Pancreas (tissue), 10 donors: ENCODE results near the gene KIF13A. TPM values are rescaled to one million over a fixed set of nuclear protein-coding genes. Genes with fewer than 3 reads are reported as not detected.
"Not testable (repeated sequence)": the region's sequence is repeated elsewhere in the genome, so short reads cannot be mapped to it uniquely, and the experiment has no call there.

Source experiments
- ATAC-seq, 4 donors: fragments of 200-7000 bp; cut with Tn5 transposase; one replicate each; pipeline versions ENCODE4 v1.8.0 to v1.9.1; 2020; ENCODE audit warnings: mild to moderate bottlenecking in 4 of 4, moderate library complexity in 4 of 4
- DNase-seq, 6 donors: peaks; one replicate each; pipeline ENCODE4 v3.0.0-alpha.2; 2020
- FAIRE-seq: peaks from 2 replicates; lab custom pipeline; 2012; peaks lifted over from hg19 to GRCh38; lab: Jason Lieb, UNC
- H3K27ac ChIP-seq, 4 donors: fragments of 200-600 bp; sonication (generic); 1 replicate in 3 of 4; 2 replicates in 1 of 4; pipeline versions ENCODE4 v1.5.0 to v1.8.0; 2020
- H3K27me3 ChIP-seq, 4 donors: fragments of 200-600 bp; one replicate each; pipeline ENCODE4 v1.8.0; 2021
- H3K36me3 ChIP-seq, 3 donors: fragments of 200-600 bp; sonication (generic) in 1 of 3; one replicate each; pipeline versions ENCODE4 v1.5.0 to v1.8.0; 2020 to 2021
- H3K4me1 ChIP-seq, 3 donors: fragments of 200-600 bp; one replicate each; pipeline ENCODE4 v1.8.0; 2021
- H3K4me3 ChIP-seq, 4 donors: fragments of 200-600 bp; sonication (generic) in 2 of 4; one replicate each; pipeline versions ENCODE4 v1.5.0 to v1.8.0; 2020 to 2021
- H3K9me3 ChIP-seq, 4 donors: fragments of 200-600 bp; one replicate each; pipeline ENCODE4 v1.8.0; 2021
- WGBS, 2 donors: extraction: QIAGEN DNeasy Blood & Tissue Kit; methylation state at CpG; one replicate each; pipeline ENCODE4 v1.1.7; 2013; 5-methylcytosine and 5-hydroxymethylcytosine counted together
- intact Hi-C, 3 donors: fragments of 100-400 bp; cut with DNase I; formaldehyde crosslinking; loops; one replicate each; pipeline versions ENCODE4 v1.11.1 to v1.14.2; 2022
- polyA plus RNA-seq, 2 donors: library from polyadenylated mRNA; stranded (reverse); fragments of 200-250 nt; gene quantifications; one replicate each; pipeline ENCODE4 v1.2.3, GENCODE V29; 2013
- total RNA-seq, 6 donors: library from RNA; stranded (reverse); fragmentation: NEBNext Ultra II Directional in 4 of 6; extraction: Animal tissue kit (Norgen Biotek cat#: 25700) in 4 of 6; gene quantifications; one replicate each; pipeline versions ENCODE4 v1.2.1 to v1.2.4, GENCODE V29; 2021 to 2023
- TF ChIP-seq, protein P1 (sequence below), 4 donors: fragments of 200-600 bp; sonication (generic) in 3 of 4; IDR thresholded peaks; one replicate each; pipeline versions ENCODE4 v1.5.0 to v1.8.0; 2021; ENCODE audit warnings: antibody characterized with exemption in 4 of 4
- donor health status: healthy with polysubstance abuse.
- donor health status: DM: no; HTN: no; CAD: no; lungs with moderate emphysema.
- donor health status: DM: no; HTN: no; CAD: no.
- donor health status: control.
- donor health status: control.
- donor health status: Bipolar disorder and iron deficiency.
- donor health status: DM: yes; HTN: yes; CAD: no.
- donor health status: DM: no; HTN: no; CAD: no.
- donor health status: DM: no; HTN: no; CAD: no.
- donor health status: DM: yes; HTN: yes; CAD: no.

KIF13A gene
- total and polyA plus RNA-seq, 8 donors = 7.3 to 18.1 (median 12.5) TPM

DNA sequence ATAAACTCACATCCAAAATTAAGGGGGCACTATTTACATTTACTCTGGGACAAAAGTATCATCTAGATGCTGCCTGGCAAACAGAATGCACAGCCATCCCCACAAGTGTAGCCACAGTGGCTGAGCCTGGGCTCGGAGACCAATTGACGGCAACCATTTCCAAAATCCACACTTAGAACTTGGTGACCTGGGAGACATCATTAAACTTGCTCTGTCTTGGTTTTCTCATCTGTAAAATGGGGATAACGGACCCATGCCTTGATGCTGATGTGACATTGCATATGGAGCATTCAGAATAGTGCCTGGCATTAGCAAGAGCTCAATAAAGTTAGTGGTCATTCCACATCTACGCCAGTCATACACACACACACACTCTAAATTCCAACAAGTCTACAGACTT is 140.7 kb downstream of the KIF13A start:
- TF ChIP-seq, protein P1, sequence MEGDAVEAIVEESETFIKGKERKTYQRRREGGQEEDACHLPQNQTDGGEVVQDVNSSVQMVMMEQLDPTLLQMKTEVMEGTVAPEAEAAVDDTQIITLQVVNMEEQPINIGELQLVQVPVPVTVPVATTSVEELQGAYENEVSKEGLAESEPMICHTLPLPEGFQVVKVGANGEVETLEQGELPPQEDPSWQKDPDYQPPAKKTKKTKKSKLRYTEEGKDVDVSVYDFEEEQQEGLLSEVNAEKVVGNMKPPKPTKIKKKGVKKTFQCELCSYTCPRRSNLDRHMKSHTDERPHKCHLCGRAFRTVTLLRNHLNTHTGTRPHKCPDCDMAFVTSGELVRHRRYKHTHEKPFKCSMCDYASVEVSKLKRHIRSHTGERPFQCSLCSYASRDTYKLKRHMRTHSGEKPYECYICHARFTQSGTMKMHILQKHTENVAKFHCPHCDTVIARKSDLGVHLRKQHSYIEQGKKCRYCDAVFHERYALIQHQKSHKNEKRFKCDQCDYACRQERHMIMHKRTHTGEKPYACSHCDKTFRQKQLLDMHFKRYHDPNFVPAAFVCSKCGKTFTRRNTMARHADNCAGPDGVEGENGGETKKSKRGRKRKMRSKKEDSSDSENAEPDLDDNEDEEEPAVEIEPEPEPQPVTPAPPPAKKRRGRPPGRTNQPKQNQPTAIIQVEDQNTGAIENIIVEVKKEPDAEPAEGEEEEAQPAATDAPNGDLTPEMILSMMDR (IDR thresholded peaks at IDR 0.05) = no peak
- FAIRE-seq (no peak), ATAC-seq (no peak), DNase-seq (no peak)
- H3K27me3 ChIP-seq = no peaks in the 10 kb centered on the region
- no peak overlapping the region for H3K27ac ChIP-seq
- H3K36me3 ChIP-seq = peaks cover 0 to 5% (median 0%) of the 10 kb centered on the region in 3 donors
- 97 to 99% methylated on average over 4 of the region's 4 CpGs for WGBS, 2 donors
- no peaks in the 10 kb centered on the region for H3K4me1 ChIP-seq
- H3K4me3 ChIP-seq = no peak overlapping the region
- no peaks in the 10 kb centered on the region for H3K9me3 ChIP-seq
- intact Hi-C loops = no loop called here

GRCh38 chr6:17845598-17845997 is 141.8 kb downstream of the KIF13A start:
- Histone ChIP-seq H3K36me3 (peaks cover 0 to 5% (median 0%) of the 10 kb centered on the region in 3 donors), H3K27ac (no peak overlapping the region), H3K9me3 (no peaks in the 10 kb centered on the region), H3K4me3 (no peak overlapping the region), H3K4me1 (no peaks in the 10 kb centered on the region), H3K27me3 (no peaks in the 10 kb centered on the region)
- TF ChIP-seq, protein P1 (IDR thresholded peaks at IDR 0.05) = no peak
- 76% methylated on average over 4 of the region's 4 CpGs for WGBS, 2 donors
- no peak for FAIRE-seq
- intact Hi-C loops = no loop called here
- DNase-seq = no peak
- ATAC-seq = peak in 2 of 4 donors; percentile 56 to 66

DNA sequence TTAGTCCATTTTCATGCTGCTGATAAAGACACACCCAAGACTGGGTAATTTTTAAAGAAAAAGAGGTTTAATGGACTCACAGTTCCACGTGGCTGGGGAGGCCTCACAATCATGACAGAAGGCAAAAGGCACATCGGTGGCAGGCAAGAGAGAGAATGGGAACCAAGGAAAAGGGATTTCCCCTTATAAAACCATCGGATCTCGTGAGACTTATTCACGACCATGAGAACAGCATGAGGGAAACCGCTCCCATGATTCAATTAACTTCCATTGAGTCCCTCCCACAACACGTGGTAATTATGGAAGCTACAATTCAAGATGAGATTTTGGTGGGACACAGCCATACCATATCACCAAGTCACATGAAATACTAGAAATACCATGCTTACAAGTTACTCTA is 142.5 kb downstream of the KIF13A start:
- H3K4me1 ChIP-seq, DNase-seq, H3K27ac ChIP-seq, ATAC-seq, H3K27me3 ChIP-seq, H3K4me3 ChIP-seq, H3K9me3 ChIP-seq, H3K36me3 ChIP-seq, intact Hi-C loops, FAIRE-seq: not testable (repeated sequence)
- 86 to 89% methylated on average over 7 of the region's 7 CpGs for WGBS, 2 donors

DNA sequence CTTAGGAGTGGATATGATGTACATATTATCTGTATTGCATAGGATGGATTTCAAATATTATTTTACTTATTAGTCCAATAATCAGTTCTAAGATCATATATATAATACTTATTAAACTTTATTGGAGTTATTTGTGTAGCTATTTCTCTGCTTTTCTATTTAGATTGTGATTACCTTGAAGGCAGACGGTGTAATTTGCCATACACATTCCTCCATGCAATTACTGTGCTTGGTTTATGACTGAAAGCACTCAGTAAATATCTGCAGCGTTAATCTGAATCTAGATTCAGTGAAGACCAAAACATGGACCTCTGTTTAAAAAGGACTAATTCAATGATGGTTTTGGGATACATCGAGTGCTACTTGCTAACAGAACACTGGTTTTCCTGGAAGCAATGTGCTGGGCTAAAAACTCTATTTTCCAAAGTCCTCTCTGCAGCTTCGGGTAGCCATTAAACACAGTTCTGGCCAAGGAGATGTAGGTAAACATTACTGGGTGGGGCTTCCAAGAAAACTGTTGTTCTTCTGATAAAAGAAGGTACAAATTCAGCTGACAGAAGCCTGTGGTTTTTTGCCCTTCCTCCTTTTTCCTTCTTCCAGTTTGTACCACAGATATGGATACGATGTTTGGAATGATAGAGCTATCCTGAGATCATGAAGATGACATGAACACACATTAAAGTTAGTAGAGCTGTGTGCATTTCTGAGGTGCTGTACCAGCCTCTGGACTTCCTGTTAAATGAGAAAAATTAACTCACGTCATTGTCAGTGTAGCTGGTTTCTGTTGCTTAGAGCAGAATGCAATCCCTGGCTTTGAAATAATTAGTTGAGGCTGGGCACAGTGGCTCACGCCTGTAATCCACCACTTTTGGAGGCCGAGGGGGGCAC is 144.3 kb downstream of the KIF13A start:
- FAIRE-seq (no peak), DNase-seq (no peak), ATAC-seq (no peak)
- Histone ChIP-seq H3K27ac (no peak overlapping the region), H3K27me3 (no peaks in the 10 kb centered on the region), H3K4me1 (no peaks in the 10 kb centered on the region), H3K4me3 (no peak overlapping the region), H3K9me3 (no peaks in the 10 kb centered on the region), H3K36me3 (no peaks in the 10 kb centered on the region)
- TF ChIP-seq, protein P1 (IDR thresholded peaks at IDR 0.05) = no peak
- intact Hi-C loops = no loop called here
- 80 to 83% methylated on average over 8 of the region's 8 CpGs for WGBS, 2 donors

DNA sequence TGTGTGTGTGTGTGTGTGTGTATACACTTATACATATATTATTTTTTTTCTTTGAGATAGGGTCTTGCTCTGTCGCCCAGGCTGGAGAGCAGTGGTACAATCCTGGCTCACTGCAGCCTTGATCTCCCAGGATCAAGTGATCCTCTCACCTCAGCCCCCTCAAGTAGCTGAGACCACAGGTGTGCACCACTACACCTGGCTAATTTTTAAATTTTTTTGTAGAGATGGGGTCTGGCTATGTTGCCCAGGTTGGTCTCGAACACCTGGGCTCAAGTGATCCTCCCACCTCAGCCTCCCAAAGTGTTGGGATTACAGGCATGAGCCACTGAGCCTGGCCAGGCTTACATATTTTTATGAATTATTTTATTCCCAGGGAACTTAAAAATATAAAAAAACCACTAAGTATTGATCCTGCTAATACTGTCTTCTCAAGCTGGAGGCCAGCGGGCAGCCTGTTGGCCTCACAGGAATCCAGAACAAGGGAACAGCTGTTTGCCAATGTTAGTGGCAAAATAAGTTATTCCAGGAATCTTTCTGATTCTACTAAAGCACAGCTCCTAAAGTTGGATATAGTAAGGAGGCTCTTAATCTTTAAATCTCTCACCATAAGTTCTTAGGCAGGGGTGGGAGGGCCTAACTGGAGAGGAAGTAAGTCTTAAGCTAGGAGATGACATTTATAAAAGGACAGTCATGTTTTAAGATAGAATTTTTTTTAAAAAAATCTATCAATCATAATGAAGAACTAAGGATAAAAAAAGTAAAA is 145.2 kb downstream of the KIF13A start:
- intact Hi-C loops = no loop called here
- WGBS, 2 donors = 92 to 99% methylated on average over 3 of the region's 3 CpGs
- Histone ChIP-seq H3K36me3 (no peaks in the 10 kb centered on the region), H3K4me3 (no peak overlapping the region), H3K27ac (no peak overlapping the region), H3K4me1 (no peaks in the 10 kb centered on the region), H3K9me3 (no peaks in the 10 kb centered on the region), H3K27me3 (no peaks in the 10 kb centered on the region)
- DNase-seq (no peak), ATAC-seq (no peak), FAIRE-seq (no peak)
- TF ChIP-seq, protein P1 (IDR thresholded peaks at IDR 0.05) = no peak
